GM13976 (cell line): Measurements from ENCODE around the gene STEAP1B.

Experiments
- DNase-seq: peaks from one replicate; pipeline ENCODE4 v3.0.0; 2012; ENCODE audit warnings: low spot score
- in situ Hi-C: fragments of 300-500 bp; cut with MboI; formaldehyde crosslinking; loops from one replicate; pipeline ENCODE4 v1.12.0; 2022; ENCODE audit warnings: low sequenced_read_pairs, mixed read lengths, inconsistent platforms; ENCODE audit not compliant: unreplicated experiment
- TF ChIP-seq, protein P1 (sequence below): IDR thresholded peaks from 2 replicates; pipeline ENCODE4 v1.5.1; 2012; ENCODE audit warnings: borderline replicate concordance, mild to moderate bottlenecking; ENCODE audit not compliant: insufficient read depth; ENCODE audit errors: extremely low read depth, missing control alignments, control extremely low read depth

The STEAP1B gene

DNA sequence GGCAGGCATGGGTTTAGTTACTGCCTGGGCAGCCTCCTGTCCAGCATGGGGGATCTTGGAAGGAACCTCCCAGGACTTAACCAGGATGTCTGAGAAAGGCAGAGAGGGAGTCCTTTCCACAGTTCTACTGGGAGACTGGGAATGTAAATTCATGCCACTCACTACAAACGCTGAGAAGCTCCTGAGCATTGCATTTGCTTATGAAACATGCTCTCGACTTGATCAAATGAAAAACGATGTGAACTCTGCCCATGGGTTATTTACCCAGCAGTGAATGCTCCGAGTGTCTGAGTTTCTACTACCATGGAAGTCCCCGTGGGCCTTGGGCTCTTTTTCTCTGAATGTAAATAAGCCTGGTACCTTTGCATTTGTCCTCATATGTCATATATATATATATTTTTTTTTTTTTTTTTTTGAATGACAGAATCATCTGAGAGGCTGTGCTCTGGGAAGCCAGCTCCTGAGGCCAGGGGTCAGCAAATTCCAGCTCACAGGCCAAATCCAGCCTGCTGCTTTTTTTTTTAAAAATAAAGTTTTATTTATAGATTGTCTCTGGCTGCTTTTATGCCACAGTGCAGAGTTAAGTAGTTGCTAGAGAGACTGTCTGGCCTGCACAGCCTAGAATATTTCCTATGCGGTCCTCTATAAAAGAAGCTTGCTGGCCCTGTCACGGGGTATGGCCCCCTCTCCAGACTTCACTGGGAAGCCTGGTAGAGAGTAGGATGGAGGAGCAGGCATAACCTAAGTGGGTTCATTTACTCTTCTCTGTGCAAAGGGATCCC is 121.6 kb downstream of the STEAP1B start:
- in situ Hi-C loops = no loop called here
- TF ChIP-seq, protein P1, sequence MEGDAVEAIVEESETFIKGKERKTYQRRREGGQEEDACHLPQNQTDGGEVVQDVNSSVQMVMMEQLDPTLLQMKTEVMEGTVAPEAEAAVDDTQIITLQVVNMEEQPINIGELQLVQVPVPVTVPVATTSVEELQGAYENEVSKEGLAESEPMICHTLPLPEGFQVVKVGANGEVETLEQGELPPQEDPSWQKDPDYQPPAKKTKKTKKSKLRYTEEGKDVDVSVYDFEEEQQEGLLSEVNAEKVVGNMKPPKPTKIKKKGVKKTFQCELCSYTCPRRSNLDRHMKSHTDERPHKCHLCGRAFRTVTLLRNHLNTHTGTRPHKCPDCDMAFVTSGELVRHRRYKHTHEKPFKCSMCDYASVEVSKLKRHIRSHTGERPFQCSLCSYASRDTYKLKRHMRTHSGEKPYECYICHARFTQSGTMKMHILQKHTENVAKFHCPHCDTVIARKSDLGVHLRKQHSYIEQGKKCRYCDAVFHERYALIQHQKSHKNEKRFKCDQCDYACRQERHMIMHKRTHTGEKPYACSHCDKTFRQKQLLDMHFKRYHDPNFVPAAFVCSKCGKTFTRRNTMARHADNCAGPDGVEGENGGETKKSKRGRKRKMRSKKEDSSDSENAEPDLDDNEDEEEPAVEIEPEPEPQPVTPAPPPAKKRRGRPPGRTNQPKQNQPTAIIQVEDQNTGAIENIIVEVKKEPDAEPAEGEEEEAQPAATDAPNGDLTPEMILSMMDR = no peak
- no peak for DNase-seq

DNA sequence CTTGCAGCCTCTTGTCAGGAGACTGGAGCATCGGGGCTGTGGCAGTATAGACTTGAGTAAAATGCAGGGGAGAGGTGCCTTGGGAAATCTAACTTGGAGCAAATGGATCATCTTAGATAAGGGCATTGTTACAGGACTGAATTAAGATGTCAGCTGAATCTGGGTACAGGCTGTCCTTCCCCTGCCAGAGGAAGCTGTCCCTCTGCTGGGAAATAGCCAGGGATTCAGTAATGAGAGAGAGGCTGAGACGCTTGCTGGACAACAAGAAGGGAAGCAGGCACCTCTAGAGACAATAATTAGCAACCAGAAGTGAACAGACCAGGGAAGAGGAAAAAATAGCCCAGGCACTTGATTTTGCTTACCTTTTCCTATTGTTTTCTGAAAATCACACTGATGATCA is 122.3 kb downstream of the STEAP1B start:
- DNase-seq = no peak
- in situ Hi-C loops = no loop called here
- TF ChIP-seq, protein P1 = no peak

DNA sequence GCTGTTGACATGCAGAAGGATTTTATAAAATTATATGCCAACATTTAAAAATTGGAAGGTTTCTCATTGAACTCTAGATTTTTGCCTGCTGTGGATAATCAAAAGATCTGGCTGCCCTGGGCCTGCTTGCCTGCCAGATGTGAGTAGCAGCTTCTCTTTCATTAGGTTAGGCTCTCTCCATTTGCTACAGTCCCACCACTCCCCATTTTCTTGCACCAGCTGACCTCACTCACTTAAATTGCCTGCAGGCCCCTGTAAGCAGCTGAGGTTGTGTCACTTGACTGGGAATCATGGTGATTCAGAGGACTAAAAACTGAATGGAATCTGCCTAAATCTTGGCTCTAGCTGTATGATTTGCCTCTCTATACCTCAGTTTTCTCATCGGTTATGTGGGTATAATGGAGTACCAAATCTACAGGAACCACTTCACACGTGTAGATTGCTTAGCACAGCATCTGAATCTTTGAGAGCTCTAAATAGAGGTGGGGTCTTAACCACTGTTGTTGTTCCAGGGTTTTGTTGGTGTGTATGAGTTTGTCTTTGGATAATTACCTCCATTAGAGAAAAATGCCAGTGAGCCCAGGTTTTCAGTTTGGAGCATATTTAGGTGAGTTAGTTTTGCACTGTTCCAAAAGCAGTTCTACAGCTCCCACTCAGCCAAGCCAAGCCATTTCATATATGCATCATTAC is 124.5 kb downstream of the STEAP1B start:
- TF ChIP-seq, protein P1 = no peak
- in situ Hi-C loops = no loop called here
- DNase-seq = no peak

DNA sequence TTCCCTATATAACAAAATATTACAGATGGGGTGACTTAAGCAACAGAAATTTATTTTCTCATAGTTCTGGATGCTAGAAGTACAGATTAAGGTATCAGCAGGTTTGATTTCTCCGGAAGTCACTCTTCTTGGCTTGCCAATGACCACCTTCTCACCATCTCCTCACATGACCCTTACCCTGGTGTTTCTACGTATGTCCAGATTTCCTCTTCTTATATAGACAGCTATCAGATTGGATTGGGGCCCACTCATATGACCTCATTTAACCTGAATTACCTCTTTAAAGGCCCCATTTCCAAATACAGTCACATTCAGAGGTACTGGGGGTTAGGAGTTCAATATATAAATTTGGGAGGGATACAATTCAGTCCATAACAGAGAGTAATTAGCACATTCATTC is 126.1 kb downstream of the STEAP1B start:
- TF ChIP-seq, protein P1 = no peak
- no peak for DNase-seq
- in situ Hi-C loops = no loop called here

DNA sequence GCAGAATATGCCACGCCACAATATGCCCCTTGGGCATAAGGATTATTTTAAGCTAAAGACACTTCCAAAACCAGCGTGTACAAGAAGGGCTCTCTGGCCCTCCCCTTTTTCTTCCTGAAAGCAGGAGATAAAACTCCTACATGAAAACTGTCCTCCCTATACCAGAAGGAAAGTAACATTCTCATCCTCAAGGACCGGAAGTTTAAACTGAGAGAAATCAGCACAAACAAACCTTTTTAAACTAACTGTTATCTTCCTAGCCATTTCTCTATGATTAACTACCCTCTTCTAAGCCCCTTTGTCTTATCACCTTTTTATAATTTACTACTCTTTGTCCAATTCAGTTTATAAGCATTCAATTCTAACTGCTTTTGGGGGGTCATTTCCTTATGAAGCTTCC is 126.6 kb downstream of the STEAP1B start:
- TF ChIP-seq, protein P1 = no peak
- no peak for DNase-seq
- in situ Hi-C loops = no loop called here

DNA sequence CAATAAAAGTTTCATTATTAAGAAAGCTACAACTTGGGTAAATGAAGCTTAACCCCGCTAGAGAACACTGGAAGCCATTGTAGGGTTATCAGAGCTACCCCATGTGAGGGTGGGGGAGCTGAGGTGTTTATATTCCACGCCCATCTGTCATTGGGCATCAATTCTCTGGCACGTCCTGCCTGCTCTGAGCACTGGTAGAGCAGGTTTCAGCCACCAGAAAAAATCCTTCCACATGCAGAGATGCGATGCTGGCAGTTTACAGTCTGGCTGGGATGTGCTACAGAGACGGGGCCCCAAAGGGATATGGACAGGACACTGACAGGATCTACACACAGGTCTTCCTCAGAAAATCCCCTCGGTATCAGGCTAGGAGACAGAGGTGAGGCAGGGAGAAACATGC is 127.1 kb downstream of the STEAP1B start:
- in situ Hi-C loops = no loop called here
- TF ChIP-seq, protein P1 = no peak

More for the DNA sequence above, 127.1 kb downstream of the STEAP1B start:
- no peak for DNase-seq
